HepG2 (cell line): ENCODE data around the gene TMEM14A. TPM values are rescaled to one million over a fixed set of nuclear protein-coding genes. Genes with fewer than 3 reads are reported as not detected.

ENCODE experiments used
- ATAC-seq: fragments of 200-7000 bp; cut with Tn5 transposase; 3 replicates; pipeline ENCODE4 v1.9.1; 2020; ENCODE audit warnings: mild to moderate bottlenecking, moderate library complexity
- BruUV-seq: library from RNA; stranded (reverse); fragments of 400-500 nt; replicated peaks from 2 replicates; lab custom pipeline; 2021; lab: Mats Ljungman, UMichigan
- CTCF ChIA-PET: fragments of 300-600 bp; formaldehyde crosslinking; extraction: SDS; loops from one replicate; lab custom pipeline; 2021; ENCODE audit warnings: low total read pairs, inconsistent platforms, low intra/inter-chr PET ratio; lab: Yijun Ruan, JAX
- POLR2A ChIA-PET: fragments of 350-600 bp; sonication (Branson Sonifier 250); formaldehyde crosslinking; loops from one replicate; lab custom pipeline; 2020; ENCODE audit warnings: antibody characterized with exemption, inconsistent platforms; lab: Yijun Ruan, JAX
- DNase-seq: peaks from one replicate; pipeline ENCODE4 v3.0.0-alpha.2; 2015; ENCODE audit warnings: low spot score
- FAIRE-seq: peaks from 3 replicates; lab custom pipeline; 2011; peaks lifted over from hg19 to GRCh38; lab: Jason Lieb, UNC
- H2AFZ ChIP-seq: one replicate; pipeline ENCODE4 v1.6.1; 2011; ENCODE audit warnings: low read length, inconsistent platforms
- H3K27ac ChIP-seq: fragments of 300-600 bp; 3 replicates; pipeline ENCODE4 v1.8.0; 2011; ENCODE audit warnings: mixed run types, mild to moderate bottlenecking, mixed read lengths, low read length, inconsistent platforms; ENCODE audit not compliant: insufficient read depth; ENCODE audit errors: extremely low read length
- H3K27me3 ChIP-seq, 2 experiments: fragments of 200-600 bp in 1 of 2; 2 replicates in 1 of 2; 3 replicates in 1 of 2; pipeline versions ENCODE4 v1.6.0 to v1.8.0; 2011; ENCODE audit warnings: low read length in 2 of 2, mild to moderate bottlenecking in 2 of 2, moderate library complexity in 2 of 2, inconsistent platforms in 1 of 2; ENCODE audit not compliant: insufficient read depth in 2 of 2, control insufficient read depth in 1 of 2
- H3K36me3 ChIP-seq, 2 experiments: fragments of 200-600 bp in 1 of 2; replicated peaks in 1 of 2; 2 replicates in 1 of 2; 3 replicates in 1 of 2; pipeline versions ENCODE4 v1.5.1 to v1.8.0; 2011; ENCODE audit warnings: low read length in 2 of 2, inconsistent platforms in 1 of 2; ENCODE audit not compliant: insufficient read depth in 2 of 2, control insufficient read depth in 1 of 2
- H3K4me1 ChIP-seq: 2 replicates; pipeline ENCODE4 v1.5.1; 2012; ENCODE audit warnings: low read length, inconsistent platforms; ENCODE audit not compliant: insufficient read depth
- H3K4me2 ChIP-seq: 2 replicates; pipeline ENCODE4 v1.6.0; 2011; ENCODE audit warnings: low read depth, low read length, inconsistent platforms
- H3K4me3 ChIP-seq, 3 experiments: fragments of 200-600 bp in 1 of 3; sonication (generic), shearing (Covaris generic) in 1 of 3; replicated peaks in 1 of 3; 2 replicates each; pipeline ENCODE4 v1.5.1; 2011 to 2016; ENCODE audit warnings: low read length in 3 of 3, inconsistent platforms in 2 of 3, low read depth in 2 of 3, mild to moderate bottlenecking in 2 of 3, control low read depth in 1 of 3, mixed read lengths in 1 of 3; ENCODE audit not compliant: insufficient read depth in 1 of 3
- H3K79me2 ChIP-seq: one replicate; pipeline ENCODE4 v1.6.1; 2011; ENCODE audit warnings: low read length, inconsistent platforms; ENCODE audit not compliant: insufficient read depth
- H3K9ac ChIP-seq: 2 replicates; pipeline ENCODE4 v1.6.0; 2011; ENCODE audit warnings: mild to moderate bottlenecking, low read depth, low read length, inconsistent platforms; ENCODE audit not compliant: insufficient read depth
- H3K9me3 ChIP-seq: 2 replicates; pipeline ENCODE4 v1.5.1; 2012; ENCODE audit warnings: mild to moderate bottlenecking, low read length
- H4K20me1 ChIP-seq: 2 replicates; pipeline ENCODE4 v1.6.0; 2011; ENCODE audit warnings: inconsistent platforms, mild to moderate bottlenecking, low read length, moderate library complexity; ENCODE audit not compliant: insufficient read depth
- ARHGAP35 ChIP-seq: sonication (generic); formaldehyde crosslinking; IDR thresholded peaks from 2 replicates; pipeline ENCODE4 v1.9.0; 2022; ENCODE audit warnings: mild to moderate bottlenecking, inconsistent platforms, moderate library complexity, missing genetic modification reagents, borderline replicate concordance
- BATF2 ChIP-seq: sonication (generic); formaldehyde crosslinking; IDR thresholded peaks from 2 replicates; pipeline ENCODE4 v1.8.0; 2022; ENCODE audit warnings: mild to moderate bottlenecking, missing genetic modification reagents, moderate library complexity
- EP300 ChIP-seq, 3 experiments: sonication (generic) in 1 of 3; formaldehyde crosslinking in 1 of 3; IDR thresholded peaks; 2 replicates each; pipeline versions ENCODE4 v1.5.1 to v1.6.1; 2011 to 2020; ENCODE audit warnings: low read depth in 2 of 3, low read length in 2 of 3, borderline replicate concordance in 1 of 3, improper control_type of control experiment in 1 of 3, mild to moderate bottlenecking in 1 of 3, missing genetic modification reagents in 1 of 3, moderate library complexity in 1 of 3
- FOXK1 ChIP-seq: sonication (generic); formaldehyde crosslinking; IDR thresholded peaks from 2 replicates; pipeline ENCODE4 v1.4.0; 2020; ENCODE audit warnings: low read depth, missing genetic modification reagents, borderline replicate concordance
- HNRNPK ChIP-seq: fragments of 200-400 bp; formaldehyde crosslinking; IDR thresholded peaks from 2 replicates; pipeline ENCODE4 v1.6.1; 2018; ENCODE audit warnings: low read length, low read depth, moderate library complexity, mild to moderate bottlenecking; ENCODE audit not compliant: poor library complexity, severe bottlenecking
- HNRNPUL1 ChIP-seq: fragments of 200-400 bp; formaldehyde crosslinking; IDR thresholded peaks from 2 replicates; pipeline ENCODE4 v1.6.1; 2017; ENCODE audit warnings: low read depth, mild to moderate bottlenecking, low read length, moderate library complexity
- POGZ ChIP-seq: sonication (generic); formaldehyde crosslinking; IDR thresholded peaks from 2 replicates; pipeline ENCODE4 v1.4.0; 2020; ENCODE audit warnings: mild to moderate bottlenecking, missing genetic modification reagents
- PRMT3 ChIP-seq: sonication (generic); formaldehyde crosslinking; IDR thresholded peaks from 2 replicates; pipeline ENCODE4 v1.8.1; 2022; ENCODE audit warnings: low read depth, mild to moderate bottlenecking, moderate library complexity, missing genetic modification reagents, borderline replicate concordance
- SOX6 ChIP-seq, 2 experiments: fragments of 450-650 bp in 1 of 2; sonication (generic) in 1 of 2; formaldehyde crosslinking in 1 of 2; IDR thresholded peaks; 2 replicates each; pipeline versions ENCODE4 v1.4.0 to v1.6.1; 2017 to 2020; ENCODE audit warnings: antibody characterized with exemption in 1 of 2, mild to moderate bottlenecking in 1 of 2, missing genetic modification reagents in 1 of 2
- ZEB1 ChIP-seq: IDR thresholded peaks from 2 replicates; pipeline ENCODE4 v1.6.1; 2012; ENCODE audit warnings: mild to moderate bottlenecking, low read depth, inconsistent platforms; ENCODE audit not compliant: insufficient replicate concordance
- ZFP91 ChIP-seq: sonication (generic); formaldehyde crosslinking; IDR thresholded peaks from 2 replicates; pipeline ENCODE4 v1.9.0; 2022; ENCODE audit warnings: missing genetic modification reagents, mild to moderate bottlenecking, borderline replicate concordance
- ZNF274 ChIP-seq: sonication (generic); formaldehyde crosslinking; IDR thresholded peaks from 2 replicates; pipeline ENCODE4 v1.5.1; 2020; ENCODE audit warnings: mild to moderate bottlenecking, missing genetic modification reagents
- ZNF343 ChIP-seq: sonication (generic); formaldehyde crosslinking; IDR thresholded peaks from 2 replicates; pipeline ENCODE4 v1.4.0; 2020; ENCODE audit warnings: mild to moderate bottlenecking, missing genetic modification reagents
- ZNF431 ChIP-seq: sonication (generic); formaldehyde crosslinking; IDR thresholded peaks from 2 replicates; pipeline ENCODE4 v1.9.0; 2022; ENCODE audit warnings: missing genetic modification reagents, low read depth, mild to moderate bottlenecking, borderline replicate concordance
- ZNF629 ChIP-seq: sonication (generic); formaldehyde crosslinking; conservative IDR thresholded peaks from 2 replicates; pipeline ENCODE4 v1.5.0; 2020; ENCODE audit warnings: missing genetic modification reagents
- ZNF713 ChIP-seq: sonication (generic); formaldehyde crosslinking; IDR thresholded peaks from 2 replicates; pipeline ENCODE4 v1.4.0; 2020; ENCODE audit warnings: mild to moderate bottlenecking, missing genetic modification reagents
- WGBS: methylation state at CpG from one replicate; pipeline ENCODE4 v1.1.6; 2017; ENCODE audit warnings: low lambda C conversion rate; 5-methylcytosine and 5-hydroxymethylcytosine counted together
- in situ Hi-C: cut with HindIII; loops from 2 replicates; pipeline ENCODE4 v1.10.0; 2017; ENCODE audit warnings: low pct_unique_long_range_greater_than_20kb; ENCODE audit not compliant: extremely low pct_ligation_motif_present
- intact Hi-C: fragments of 100-400 bp; cut with micrococcal nuclease; formaldehyde crosslinking; loops from one replicate; pipeline ENCODE4 v1.10.0; 2022; ENCODE audit not compliant: unreplicated experiment
- polyA plus RNA-seq, 8 experiments: library from polyadenylated mRNA; depleted of rRNA in 3 of 8; stranded (reverse) in 7 of 8; unstranded in 1 of 8; fragments of >200 nt; fragmentation: Illumina TruSeq in 4 of 8; extraction: Trizol in 4 of 8; gene quantifications; 2 replicates each; pipeline versions ENCODE4 v1.2.1 to v1.2.3, GENCODE V29; 2011 to 2016; ENCODE audit warnings: low read depth in 4 of 8, missing spikeins in 1 of 8, mixed read lengths in 1 of 8; ENCODE audit not compliant: insufficient read depth in 1 of 8
- total RNA-seq, 5 experiments: library from RNA; depleted of rRNA; stranded (reverse); fragments of >200 nt; fragmentation: Illumina TruSeq; extraction: Trizol; gene quantifications; 2 replicates each; pipeline ENCODE4 v1.2.3, GENCODE V29; 2016; ENCODE audit warnings: low read depth in 1 of 5

Gene TMEM14A
- total and polyA plus RNA-seq, 2 of the 13 experiments (the other 11 are each of a cell fraction or from before 2014, with no cell fraction given), result 24.6 to 73.7 TPM

- no peak overlapping the region for H3K4me2 ChIP-seq
- CTCF ChIA-PET, result no interaction called here
- no peaks in the 10 kb centered on the region for H4K20me1 ChIP-seq
- TF ChIP-seq ZNF343 (CRISPR knock-in tag) (no peak), ZNF274 (CRISPR knock-in tag) (no peak), ARHGAP35 (CRISPR knock-in tag) (no peak), EP300 (IDR thresholded peaks at IDR 0.05; ENCODE audit: low read depth in 2 of 2, low read length in 2 of 2) (no peak), EP300 (CRISPR knock-in tag; IDR thresholded peaks at IDR 0.05; ENCODE audit: borderline replicate concordance) (no peak), FOXK1 (CRISPR knock-in tag) (no peak), ZNF713 (CRISPR knock-in tag) (no peak), SOX6 (IDR thresholded peaks at IDR 0.05) (no peak), SOX6 (CRISPR knock-in tag; IDR thresholded peaks at IDR 0.05) (no peak)
- no peak for ATAC-seq
- intact Hi-C loops (loop anchor here (1.0 to 2.0 kb wide), 2 partner anchors 28 to 52 kb away; no protein-coding TSS in a partner anchor), in situ Hi-C loops (no loop called here)
- H3K36me3 ChIP-seq, result no peaks in the 10 kb centered on the region
- no peak for DNase-seq
- no peaks in the 10 kb centered on the region for H3K9me3 ChIP-seq
- POLR2A ChIA-PET, result no interaction called here
- 76% methylated on average over 5 of the region's 5 CpGs for WGBS
- no TSS peak for BruUV-seq
- H3K9ac ChIP-seq, result no peak overlapping the region
- peaks cover 0 to 20% of the 10 kb centered on the region in 2 experiments; a peak in 3 of 5 replicates for H3K27me3 ChIP-seq
- no peak for FAIRE-seq
- H3K27ac ChIP-seq, result no peak overlapping the region
- peaks cover 44% of the 10 kb centered on the region for H3K4me1 ChIP-seq
- no peaks in the 10 kb centered on the region for H3K79me2 ChIP-seq
- H2AFZ ChIP-seq, result no peak overlapping the region
- H3K4me3 ChIP-seq, result no peak overlapping the region
These were observed 30.0 kb upstream of the TMEM14A start for GRCh38 chr6:52640916-52641315.

- Histone ChIP-seq H3K4me2 (no peak overlapping the region), H3K4me3 (no peak overlapping the region), H4K20me1 (no peaks in the 10 kb centered on the region), H3K9ac (no peak overlapping the region), H3K4me1 (peaks cover 40% of the 10 kb centered on the region), H3K27ac (no peak overlapping the region), H3K9me3 (no peaks in the 10 kb centered on the region), H3K36me3 (no peaks in the 10 kb centered on the region), H2AFZ (no peak overlapping the region), H3K79me2 (no peaks in the 10 kb centered on the region), H3K27me3 (peaks cover 0 to 22% of the 10 kb centered on the region in 2 experiments; a peak in 3 of 5 replicates)
- BruUV-seq, result no TSS peak
- ChIA-PET CTCF (no interaction called here), POLR2A (interaction anchor here (1.2 kb wide), 1 partner anchor 64 kb away, joined by 3 read pairs; the partner anchor contains the start of gene TRAM2)
- FAIRE-seq, result no peak
- DNase-seq, result no peak
- in situ Hi-C loops, result no loop called here
- ATAC-seq, result no peak
- intact Hi-C loops, result loop anchor here (2.0 kb wide), 1 partner anchor 29 kb away; no protein-coding TSS in a partner anchor
- no peak for TF ChIP-seq HNRNPK
- no peak for TF ChIP-seq PRMT3
- no peak for TF ChIP-seq ZNF431 (CRISPR knock-in tag)
- TF ChIP-seq SOX6 (IDR thresholded peaks at IDR 0.05), result no peak
- no peak for TF ChIP-seq SOX6 (CRISPR knock-in tag; IDR thresholded peaks at IDR 0.05)
- TF ChIP-seq ZFP91 (CRISPR knock-in tag), result no peak
- no peak for TF ChIP-seq POGZ (CRISPR knock-in tag)
- no peak for TF ChIP-seq BATF2 (CRISPR knock-in tag)
- TF ChIP-seq ZEB1, result no peak
- no peak for TF ChIP-seq ZNF629
- no peak for TF ChIP-seq HNRNPUL1
These were observed 29.5 kb upstream of the TMEM14A start for GRCh38 chr6:52641388-52641787.
